Stimulated activated CD4-positive, alpha-beta T cell treated with anti-CD3 and anti-CD28 coated beads, TNF-alpha, amount 100 ng/mL, for 1 hour (primary cell): Measurements from ENCODE around the gene TMTC2.
"Not testable (repeated sequence)": the region's sequence is repeated elsewhere in the genome, so short reads cannot be mapped to it uniquely, and the experiment has no call there.

Source experiments
- DNase-seq, 3 donors: peaks; one replicate each; pipeline ENCODE4 v3.0.0-alpha.2; 2020; ENCODE audit warnings: low read depth in 3 of 3, low spot score in 1 of 3

Gene TMTC2

GRCh38 chr12:82787016-82787415 is 100.3 kb downstream of the TMTC2 start:
- DNase-seq, result no peak

DNA sequence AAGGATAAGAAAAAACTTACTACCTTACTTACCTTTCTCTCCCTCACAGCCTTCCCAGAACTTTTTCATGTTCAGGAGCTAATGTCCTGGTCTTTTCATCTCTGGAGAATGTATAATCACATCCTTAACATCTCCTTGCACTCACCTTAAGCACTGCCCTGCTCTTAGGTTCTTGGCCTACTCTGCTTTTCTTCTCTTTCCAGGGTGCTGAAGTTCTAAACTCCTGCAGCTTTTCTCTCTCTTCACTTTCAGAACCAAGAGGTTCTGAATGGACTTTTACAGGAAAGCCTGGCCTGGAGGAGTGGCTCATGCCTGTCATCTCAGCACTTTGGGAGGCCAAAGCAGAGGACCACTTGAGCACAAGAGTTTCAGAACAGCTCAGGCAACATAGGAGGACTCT is 101.9 kb downstream of the TMTC2 start:
- no peak for DNase-seq

GRCh38 chr12:82789674-82790073 is 103.0 kb downstream of the TMTC2 start:
- no peak for DNase-seq

DNA sequence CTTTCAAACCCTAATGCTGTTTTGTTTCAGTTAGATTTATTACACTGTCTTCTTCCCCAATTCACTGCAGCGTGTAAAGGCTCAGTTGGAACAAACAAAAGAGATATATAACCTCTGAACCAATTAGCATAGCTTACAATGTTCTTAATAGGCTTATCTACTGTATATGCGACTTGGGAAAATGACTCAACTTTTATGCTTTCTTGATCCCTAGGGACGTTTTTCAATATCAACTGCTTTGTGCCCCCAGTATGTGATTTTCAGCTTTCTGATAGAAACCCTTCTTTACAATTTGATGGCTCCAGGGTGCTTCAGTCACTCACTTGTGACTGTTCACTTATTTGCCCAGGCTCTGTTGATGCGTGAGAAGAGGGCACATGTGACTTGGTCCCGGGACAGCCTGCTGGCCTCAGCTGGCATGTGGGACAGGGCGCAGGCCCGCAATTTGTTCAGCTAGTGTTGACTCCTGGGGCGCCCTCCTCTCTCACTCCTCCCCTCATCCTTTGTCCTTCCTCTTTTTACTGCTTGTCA is 107.1 kb downstream of the TMTC2 start:
- DNase-seq, result no peak

DNA sequence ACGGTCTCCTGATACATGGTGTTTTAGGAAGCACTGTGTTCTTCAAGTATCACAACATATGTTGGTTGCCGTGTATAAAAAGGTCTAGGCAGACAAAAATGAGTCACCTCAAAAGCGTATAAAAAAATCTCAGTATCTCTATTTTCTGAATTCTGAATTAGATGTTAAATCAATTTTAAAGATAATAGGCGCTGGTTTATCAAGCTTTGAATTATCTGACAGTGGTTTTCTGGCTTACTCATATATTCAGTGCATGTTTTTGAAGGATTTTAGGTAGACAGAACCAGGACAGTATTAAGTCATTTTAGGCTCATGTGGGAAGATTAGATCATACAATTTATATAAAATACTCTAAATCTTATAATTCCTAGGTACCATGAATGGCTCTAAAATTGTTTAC is 110.8 kb downstream of the TMTC2 start:
- DNase-seq, result no peak

GRCh38 chr12:82800185-82800584 is 113.5 kb downstream of the TMTC2 start:
- no peak for DNase-seq

DNA sequence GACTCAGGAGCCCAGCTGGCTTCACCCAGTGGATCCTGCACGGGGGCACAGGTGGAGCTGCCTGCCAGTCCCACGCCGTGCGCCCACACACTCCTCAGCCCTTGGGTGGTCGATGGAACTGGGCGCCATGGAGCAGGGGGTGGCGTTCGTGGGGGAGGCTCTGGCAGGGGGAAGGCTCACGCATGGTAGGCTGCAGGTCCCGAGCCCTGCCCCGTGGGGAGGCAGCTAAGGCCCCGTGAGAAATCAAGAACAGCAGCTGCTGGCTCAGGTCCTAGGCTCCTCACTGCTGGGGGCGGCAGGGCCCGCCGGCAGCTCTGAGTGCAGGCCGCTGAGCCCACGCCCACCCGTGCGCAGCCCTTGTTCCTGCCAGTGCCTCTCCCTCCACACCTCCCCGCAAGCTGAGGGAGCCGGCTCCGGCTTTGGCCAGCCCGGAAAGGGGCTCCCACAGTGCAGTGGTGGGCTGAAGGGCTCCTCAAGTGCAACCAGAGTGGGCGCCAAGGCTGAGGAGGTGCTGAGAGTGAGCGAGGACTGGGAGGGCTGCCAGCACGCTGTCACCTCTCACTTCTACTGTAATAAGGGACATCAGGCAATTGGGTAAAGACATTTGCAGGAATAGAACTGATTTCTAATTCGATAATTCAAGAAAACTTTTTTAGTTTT is 115.4 kb downstream of the TMTC2 start:
- DNase-seq, result no peak

- no peak for DNase-seq
These were observed 116.5 kb downstream of the TMTC2 start for GRCh38 chr12:82803201-82803600.

GRCh38 chr12:82804601-82805000 is 117.9 kb downstream of the TMTC2 start:
- no peak for DNase-seq

- DNase-seq, result not testable (repeated sequence)
These were observed 118.3 kb downstream of the TMTC2 start for GRCh38 chr12:82805004-82805403.

DNA sequence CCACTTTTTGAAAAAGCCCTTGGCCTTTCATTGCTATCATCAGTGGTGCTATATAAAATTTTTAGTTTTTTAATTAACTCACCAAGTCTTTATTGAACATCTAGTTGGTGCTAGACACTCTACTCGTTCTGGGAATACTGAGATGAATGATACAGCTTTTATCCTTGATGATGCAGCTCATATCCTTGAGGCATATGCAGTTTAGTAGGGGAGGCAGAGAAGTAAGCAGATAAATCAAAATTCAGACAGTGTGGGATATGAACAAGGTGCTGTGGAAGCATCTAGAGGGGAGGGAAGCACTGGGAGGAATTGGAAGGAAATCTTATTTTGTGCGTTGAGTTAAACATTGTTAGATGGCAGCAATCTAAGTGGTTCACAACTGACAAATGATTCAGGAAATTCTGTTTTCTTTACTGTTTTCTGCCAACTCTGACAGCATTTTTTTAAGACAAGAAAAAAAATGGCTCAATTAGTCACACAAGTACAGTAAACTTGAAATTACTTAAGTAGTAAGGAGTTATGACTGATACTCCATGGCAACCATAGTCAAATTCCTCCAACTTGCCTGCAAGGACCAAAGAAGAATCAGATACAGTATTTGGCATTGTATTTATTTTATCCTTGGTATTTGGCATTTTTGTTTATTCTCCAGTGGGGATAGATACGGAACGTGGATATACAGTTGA is 119.2 kb downstream of the TMTC2 start:
- DNase-seq, result no peak

- DNase-seq, result no peak
These were observed 120.5 kb downstream of the TMTC2 start for GRCh38 chr12:82807132-82807737.

DNA sequence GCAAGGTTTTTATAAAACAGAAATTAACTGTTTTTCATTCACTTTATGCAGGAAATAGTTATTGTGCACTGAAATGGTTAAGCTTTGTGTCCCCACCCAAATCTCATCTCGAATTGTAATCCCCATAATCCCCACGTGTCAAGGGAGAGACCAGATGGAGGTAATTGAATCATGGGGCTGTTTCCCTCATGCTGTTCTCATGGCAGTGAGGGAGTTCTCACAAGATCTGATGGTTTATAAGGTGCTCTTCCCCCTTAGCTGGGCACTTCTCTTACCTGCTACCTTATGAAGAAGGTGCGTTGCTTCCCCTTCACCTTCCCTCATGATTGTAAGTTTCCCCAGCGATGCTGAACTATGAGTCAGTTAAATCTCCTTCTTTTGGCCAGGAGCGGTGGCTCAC is 123.9 kb downstream of the TMTC2 start:
- DNase-seq, result no peak

DNA sequence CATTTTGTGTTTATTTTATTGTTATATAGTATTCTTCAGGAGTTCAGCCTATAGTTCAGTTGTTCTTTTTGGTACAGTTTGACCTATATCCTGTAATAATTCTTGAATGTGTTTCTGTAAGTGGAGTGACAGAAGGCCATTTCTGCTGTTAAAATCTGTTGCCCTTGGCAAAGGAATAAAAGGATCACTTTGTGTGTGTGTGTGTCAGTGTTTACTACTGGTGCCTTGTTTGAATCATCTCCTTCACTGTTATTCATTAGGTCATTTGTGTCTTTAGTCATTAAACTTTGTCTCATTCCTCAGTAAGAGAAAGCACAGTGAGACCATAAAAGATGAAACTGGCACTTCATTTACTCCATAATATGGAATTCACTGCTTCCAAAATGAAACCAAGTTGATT is 130.7 kb downstream of the TMTC2 start:
- no peak for DNase-seq

DNA sequence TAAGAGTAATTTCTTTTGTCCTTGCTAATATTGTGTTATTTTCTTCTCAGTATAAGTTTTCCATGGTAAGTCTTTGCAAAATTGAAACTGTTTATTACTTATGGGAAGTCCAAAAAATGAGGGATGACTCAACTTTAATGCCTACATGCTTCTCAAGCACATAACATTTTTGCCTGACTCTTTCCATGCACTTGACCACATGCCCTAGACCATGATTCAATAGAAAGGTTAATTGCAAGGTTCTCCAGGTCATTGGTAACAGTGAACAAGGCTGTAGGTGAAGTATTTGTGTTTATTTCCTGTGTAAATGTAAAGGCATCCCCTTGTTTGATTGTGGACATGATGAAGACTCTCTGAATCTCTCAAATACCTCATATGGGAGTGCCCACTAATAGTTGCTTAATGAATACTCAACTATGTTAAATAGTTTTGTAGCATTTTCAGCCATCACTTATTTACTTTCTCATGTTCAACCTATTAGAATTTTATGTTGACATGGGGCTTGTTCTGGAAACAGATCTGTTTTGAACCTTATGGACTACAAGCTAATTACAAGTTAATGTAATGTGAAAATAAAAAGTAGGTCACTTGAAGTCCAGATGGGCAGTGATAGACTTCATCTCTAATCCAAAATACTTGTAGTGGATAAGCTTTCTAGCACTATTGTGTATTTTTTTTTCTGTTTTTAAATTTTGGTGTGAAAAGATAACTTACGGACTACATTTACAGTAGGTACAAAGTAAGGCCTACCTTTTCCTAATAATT is 131.7 kb downstream of the TMTC2 start:
- no peak for DNase-seq

GRCh38 chr12:82826505-82826904 is 139.8 kb downstream of the TMTC2 start:
- DNase-seq, result no peak

DNA sequence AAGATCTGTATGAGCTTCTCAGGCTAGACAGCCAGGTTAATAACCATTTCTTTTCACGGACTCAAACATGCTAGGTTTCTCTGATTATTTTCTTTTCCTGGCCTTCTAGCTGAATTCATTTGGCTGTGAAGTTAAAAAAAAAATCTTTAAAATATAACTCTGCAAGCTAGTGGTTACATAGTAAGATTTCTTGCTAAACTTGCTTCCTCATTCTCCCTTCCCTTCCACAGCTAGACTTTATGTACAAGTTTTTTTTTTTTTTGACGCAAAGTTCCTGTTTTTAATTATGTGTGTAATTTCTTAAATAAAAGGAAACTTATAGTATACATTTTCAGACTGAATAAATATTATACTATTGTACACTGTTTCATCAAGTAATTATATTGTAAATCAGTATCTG is 145.4 kb downstream of the TMTC2 start:
- no peak for DNase-seq

- no peak for DNase-seq
These were observed 146.3 kb downstream of the TMTC2 start for GRCh38 chr12:82832981-82833380.

DNA sequence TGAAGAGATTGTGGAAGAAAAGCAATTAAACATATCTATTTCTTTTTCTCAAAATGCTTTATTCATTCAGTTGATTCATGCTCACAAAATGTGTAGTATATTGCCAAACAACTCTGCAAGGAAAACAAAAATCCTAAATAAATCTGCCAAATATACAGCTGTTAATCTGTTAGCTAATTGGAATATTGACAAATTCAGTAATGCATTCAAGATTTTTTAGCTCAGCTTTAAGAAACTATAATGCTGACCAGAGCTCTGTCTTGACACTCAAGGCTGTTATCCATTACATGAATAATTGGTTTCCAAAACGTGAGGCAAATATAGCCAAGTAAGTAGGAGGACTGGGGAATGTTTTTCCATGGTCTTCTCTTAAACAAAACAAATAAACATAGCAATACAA is 146.8 kb downstream of the TMTC2 start:
- DNase-seq, result no peak

- DNase-seq, result no peak
These were observed 148.5 kb downstream of the TMTC2 start for GRCh38 chr12:82835217-82835616.

DNA sequence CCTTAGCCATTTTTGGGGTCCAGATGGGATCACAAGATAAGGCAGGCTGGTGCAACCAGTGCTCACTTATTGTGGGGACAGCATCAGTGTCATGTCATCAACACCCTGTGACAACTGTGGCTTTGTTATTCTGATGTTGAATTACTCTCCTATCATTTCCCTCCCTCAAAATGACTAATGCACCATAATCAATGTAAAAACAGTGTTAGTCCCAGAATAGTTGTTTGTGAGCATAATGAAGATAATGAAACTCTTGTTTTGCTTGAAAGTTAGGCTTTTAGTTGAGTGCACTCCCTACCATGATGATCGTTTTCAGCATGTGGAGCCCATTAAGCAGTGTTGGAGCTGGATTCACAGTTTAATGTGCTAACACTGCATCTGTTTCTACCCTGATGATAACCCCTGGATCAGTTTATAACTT is 151.4 kb downstream of the TMTC2 start:
- DNase-seq, result no peak

DNA sequence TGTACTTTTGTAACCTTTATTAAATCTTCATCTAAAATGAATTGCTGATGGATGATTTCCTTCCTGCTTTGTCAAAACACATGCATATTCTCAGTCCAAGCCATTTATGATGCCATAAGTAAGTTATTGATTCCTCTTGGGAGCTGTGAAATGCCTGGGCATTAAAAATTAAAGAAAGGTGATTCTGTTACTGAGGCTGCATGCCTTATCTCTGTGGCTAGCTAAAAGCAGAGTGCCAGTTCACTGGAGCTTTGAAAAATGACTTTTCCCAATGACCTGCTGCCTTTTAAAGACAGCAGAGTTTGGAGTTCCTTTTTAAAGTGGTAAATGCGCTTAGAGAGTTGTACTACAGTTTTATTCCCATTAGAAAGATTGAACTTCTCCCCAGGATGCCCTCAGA is 152.1 kb downstream of the TMTC2 start:
- no peak for DNase-seq
